Measurements from ENCODE around the gene ATIC.

ATIC gene

DNA sequence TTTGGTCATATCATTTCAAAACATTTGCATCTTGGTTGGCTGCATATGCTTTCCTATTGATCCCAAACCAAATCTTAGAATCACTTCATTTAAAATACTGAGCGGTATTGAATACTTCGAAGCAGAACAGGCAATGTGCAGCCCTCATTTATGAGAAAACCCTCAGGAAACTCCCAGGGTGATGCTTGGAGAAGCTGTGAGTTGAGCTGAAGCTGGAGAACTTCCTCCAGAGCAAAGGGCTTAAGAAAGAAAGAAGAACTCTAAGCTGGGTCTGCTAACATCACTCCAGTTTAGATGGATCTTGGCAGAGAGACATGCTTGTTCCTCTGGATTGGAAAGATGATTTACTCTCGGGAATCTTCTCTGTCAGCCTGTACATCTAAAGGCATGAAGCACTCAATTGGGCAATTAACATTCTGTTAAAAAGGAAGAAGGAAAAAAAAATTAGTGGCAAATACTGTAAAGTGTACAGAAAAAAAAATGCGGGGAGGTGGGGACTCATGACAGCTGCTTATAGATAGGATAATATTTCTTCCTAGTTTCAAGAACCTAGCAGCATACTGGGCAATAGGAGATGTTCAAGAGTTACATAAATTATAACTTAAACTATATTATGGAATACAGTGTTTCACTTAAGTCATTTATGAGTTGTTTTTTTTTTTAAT is 49.5 kb downstream of the ATIC start:
- no peak for DNase-seq (ENCODE audit: low read depth, low spot score)

DNA sequence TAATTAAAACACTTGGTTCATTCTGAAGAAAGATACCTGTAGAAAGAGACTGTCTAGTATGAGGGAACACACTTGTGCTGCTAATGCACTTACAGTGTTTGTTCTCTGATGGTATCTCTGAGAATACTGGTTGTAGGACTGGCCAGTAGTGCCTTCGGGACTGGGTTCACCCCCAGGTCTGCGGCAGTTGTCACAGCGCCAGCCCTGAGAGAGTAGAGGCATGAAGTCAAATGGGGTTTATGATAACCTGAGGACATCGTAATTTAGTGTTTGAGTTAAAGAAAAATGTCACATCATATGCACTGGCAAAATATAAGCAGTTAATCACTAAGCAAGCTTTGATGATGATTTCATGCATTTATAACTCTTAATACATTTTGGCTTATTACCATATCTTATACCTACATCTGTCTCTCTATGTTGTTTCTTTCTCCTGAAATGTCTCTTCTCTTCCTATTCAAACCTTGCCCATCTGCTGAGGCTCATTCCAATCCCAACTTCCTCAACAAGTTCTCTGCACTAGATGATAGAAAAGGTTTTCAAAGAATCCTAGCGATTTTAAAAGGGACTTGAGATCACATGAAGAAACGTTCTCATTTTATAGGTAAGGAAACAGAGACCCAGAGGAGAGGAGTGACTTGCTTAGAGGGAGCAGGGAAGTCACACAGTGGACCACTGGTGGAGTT is 50.2 kb downstream of the ATIC start:
- no peak for DNase-seq (ENCODE audit: low read depth, low spot score)

- no peak for DNase-seq (ENCODE audit: low read depth, low spot score)
These were observed 50.7 kb downstream of the ATIC start for GRCh38 chr2:215362562-215362904.

GRCh38 chr2:215363039-215363438 is 51.2 kb downstream of the ATIC start:
- no peak for DNase-seq (ENCODE audit: low read depth, low spot score)

GRCh38 chr2:215363461-215364156 is 51.8 kb downstream of the ATIC start:
- DNase-seq (ENCODE audit: low read depth, low spot score), result no peak

- no peak for DNase-seq (ENCODE audit: low read depth, low spot score)
These were observed 52.6 kb downstream of the ATIC start for GRCh38 chr2:215364157-215365155.

DNA sequence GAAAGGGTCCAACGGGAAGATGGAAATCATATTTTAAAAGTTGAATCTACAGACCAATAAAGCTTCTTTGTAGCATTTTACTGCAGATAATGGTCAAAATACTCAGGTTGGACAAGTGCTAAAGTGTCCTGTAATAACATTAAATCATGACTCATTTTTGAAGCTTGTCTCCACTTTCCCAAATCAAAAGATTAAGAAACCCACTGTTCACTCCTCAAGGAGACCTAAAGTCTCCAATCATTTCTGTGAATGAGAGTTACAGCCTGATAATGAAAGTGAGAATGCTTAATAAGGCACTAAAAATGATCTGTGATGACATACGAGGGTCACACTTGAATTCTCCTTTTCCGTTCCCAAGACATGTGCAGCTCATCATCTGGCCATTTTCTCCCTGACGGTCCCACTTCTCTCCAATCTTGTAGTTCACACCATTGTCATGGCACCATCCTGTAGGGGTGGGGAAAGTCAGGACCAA is 53.4 kb downstream of the ATIC start:
- DNase-seq (ENCODE audit: low read depth, low spot score), result no peak

GRCh38 chr2:215366440-215367032 is 54.7 kb downstream of the ATIC start:
- DNase-seq (ENCODE audit: low read depth, low spot score), result no peak

DNA sequence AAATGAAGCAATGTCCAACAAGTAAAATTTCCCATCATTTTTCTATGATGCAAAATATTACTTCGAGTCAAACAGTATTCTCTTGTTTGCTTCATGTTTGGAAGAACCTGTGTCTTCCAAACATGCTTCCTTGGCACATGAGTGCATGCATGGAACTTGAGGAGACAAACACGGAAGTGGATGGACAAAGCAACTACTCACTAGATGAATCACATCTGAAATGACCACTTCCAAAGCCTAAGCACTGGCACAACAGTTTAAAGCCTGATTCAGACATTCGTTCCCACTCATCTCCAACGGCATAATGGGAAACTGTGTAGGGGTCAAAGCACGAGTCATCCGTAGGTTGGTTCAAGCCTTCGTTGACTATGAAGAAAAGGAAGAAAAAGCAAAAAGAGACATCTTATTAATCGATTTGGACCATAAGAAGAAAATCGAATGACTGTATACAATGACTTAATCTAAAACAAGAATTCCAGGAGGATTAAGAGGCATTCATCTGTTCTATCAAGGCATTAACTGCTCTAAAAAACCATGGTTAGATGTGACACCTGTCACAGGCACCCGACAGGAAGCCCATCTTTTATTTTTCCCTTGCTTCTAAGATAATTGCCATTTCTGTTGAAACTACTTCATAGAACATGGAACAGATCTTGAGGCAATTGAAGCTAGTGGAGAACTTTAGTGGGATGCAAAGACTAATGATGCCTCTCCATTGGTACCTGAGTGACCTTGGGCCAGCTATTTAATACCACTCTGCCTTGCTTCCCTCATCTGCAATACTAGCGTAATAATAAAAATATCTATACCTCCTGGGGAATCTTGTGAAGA is 56.0 kb downstream of the ATIC start:
- no peak for DNase-seq (ENCODE audit: low read depth, low spot score)

DNA sequence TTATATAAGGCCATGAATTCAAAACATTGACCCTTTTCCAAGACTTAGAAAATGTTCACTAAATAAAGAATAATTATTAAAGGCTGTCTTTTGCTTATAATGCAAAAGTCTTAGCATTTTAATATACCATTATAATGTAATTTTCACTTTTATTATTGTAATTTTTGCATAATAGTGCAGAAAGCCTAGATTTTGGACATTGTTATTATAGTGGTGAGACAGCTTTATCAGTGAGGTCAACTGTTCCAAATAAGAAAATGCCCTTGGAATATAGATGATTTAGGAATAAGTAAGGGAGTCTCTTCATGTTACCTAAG is 56.6 kb downstream of the ATIC start:
- DNase-seq (ENCODE audit: low read depth, low spot score), result no peak

- DNase-seq (ENCODE audit: low read depth, low spot score), result peak; percentile 59
These were observed 57.4 kb downstream of the ATIC start for GRCh38 chr2:215369181-215369760.

DNA sequence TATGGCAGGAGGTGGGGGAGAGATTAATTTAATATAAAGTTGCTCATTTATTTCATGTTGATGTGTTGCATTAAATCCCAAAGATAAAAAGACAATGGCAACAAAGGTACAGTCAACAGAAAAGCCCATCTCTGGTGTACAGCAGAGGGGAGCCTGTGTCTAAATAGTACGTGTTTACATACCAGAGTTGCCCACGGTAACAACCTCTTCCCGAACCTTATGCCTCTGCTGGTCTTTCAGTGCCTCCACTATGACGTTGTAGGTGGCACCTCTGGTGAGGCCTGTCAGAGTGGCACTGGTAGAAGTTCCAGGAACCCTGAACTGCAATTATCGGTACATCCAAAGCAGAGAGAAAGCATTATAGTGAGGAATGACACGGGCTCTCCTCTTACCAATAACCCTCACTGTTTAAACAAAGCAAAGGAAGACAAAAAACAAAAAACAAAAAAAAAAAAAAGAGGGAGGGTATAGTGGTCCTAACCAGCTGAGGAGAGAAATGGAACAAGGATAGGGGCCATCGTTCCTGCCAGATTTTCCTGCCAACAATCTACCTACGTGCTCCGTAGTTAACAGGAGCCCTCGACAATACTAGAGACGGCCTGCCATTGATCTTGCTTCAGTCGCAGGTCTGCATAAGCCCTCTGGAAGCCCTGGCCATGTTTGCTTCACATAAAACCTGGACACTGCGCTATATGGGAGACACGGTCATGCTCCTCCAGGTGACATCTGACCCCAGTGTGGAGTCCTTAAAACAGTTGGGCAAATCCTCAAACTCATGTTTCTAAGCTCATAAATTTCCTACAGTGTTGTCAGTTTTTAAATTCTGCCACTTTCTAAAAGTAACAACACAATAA is 58.5 kb downstream of the ATIC start:
- no peak for DNase-seq (ENCODE audit: low read depth, low spot score)

GRCh38 chr2:215371915-215372897 is 60.3 kb downstream of the ATIC start:
- DNase-seq (ENCODE audit: low read depth, low spot score), result no peak

- DNase-seq (ENCODE audit: low read depth, low spot score), result no peak
These were observed 61.2 kb downstream of the ATIC start for GRCh38 chr2:215372968-215373649.

DNA sequence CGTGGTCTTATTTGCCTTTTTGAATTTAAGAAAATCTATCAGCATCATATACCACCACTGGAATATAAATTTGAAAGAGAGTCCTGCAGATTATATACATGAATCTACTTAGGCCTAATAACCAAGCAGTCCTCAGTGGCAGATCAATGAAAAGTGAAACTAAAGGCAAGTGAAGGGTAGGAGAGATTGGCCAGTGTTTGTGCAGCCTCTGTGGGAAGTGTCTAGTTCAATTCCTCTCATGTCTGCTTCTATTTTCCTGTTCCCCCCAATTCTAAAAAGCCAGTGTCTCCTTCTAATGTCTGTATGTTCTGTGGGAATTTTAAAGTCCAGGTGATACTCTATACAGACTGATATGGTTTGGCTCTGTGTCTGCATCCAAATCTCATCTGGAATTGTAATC is 62.1 kb downstream of the ATIC start:
- DNase-seq (ENCODE audit: low read depth, low spot score), result no peak

GRCh38 chr2:215374642-215375466 is 63.0 kb downstream of the ATIC start:
- DNase-seq (ENCODE audit: low read depth, low spot score), result no peak

DNA sequence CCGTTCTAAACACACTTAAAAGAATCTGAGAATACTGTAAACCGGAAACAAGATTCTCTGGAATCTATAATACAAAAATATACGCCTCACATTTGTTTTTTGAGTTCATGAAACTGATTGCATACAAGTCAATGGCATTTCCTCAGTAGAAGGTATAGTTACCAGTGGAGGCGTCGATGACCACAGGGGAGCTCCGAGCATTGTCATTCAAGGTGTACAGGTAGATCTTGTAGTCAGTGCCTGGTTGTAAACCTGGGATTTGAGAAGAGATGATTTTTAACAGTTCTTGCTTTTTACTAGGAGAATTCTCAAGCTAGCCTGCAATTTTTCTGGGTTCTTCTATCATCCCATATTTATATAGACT is 63.6 kb downstream of the ATIC start:
- no peak for DNase-seq (ENCODE audit: low read depth, low spot score)

Data from astrocyte of the hippocampus (primary cell).